GM19025 (cell line): Measurements from ENCODE around the gene CAPN15.
A peak's percentile ranks its signal among the peaks of the same experiment; 100 is the strongest.

Experiments used
- ATAC-seq: cut with Tn5 transposase; IDR thresholded peaks from one replicate; pipeline ENCODE4 v1.9.1; 2021; ENCODE audit warnings: mild to moderate bottlenecking, low read depth, moderate library complexity; ENCODE audit not compliant: unreplicated experiment

CAPN15 gene

DNA sequence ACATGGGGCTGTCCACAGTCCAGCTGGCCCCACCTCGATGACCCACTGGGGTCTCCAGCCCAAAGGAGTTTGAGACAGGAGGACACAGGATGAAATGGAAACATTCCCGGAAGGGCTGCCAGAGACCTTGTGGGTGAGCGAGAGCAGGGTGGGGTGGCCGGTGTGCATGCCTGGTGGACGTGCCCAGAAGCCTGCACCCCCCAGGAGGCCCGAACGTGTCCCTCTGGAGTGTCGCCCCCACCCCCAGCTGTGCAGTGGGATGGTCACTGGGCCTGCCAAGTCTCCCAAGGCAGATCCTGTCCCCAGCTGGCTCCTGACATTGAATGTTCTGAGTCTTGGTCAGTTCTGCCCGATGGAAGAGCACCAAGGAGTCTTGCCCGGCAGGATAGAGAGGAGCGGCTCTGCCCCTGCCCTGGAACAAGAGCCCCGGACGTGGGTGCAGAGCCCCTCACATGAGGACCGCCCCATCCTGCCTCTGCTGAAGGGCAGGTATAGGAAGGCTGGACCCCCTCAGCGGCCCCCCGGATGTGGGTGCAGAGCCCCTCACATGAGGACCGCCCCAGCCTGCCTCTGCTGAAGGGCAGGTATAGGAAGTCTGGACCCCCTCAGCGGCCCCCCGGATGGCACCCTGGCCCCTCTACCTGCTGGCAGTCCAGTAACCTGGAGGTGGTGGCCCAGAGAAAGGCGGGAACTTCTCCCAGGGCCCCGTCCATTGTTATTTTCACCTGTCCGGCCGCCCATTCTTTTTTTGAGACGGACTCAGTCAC lies 3.1 kb upstream of the CAPN15 start:
- no peak for ATAC-seq

DNA sequence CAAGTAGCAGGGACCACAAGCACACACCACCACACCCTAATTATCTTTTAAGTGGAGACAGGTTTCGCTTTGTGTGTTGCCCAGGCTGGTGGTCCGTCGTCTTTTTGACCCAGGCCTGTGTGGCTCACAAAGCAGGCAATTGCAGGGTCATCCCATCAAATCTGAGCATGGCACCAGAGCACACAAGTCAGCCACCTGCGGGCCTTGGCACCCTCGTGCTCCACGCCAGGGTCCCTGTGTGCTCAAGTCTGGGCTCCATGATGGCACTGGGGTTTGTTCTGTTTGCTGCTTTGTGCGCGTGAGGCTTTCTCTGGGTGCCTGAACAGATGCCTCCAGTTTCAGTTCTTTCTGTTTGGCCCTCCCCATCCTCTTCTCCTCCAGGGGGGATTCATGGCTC lies 2.4 kb upstream of the CAPN15 start:
- no peak for ATAC-seq

DNA sequence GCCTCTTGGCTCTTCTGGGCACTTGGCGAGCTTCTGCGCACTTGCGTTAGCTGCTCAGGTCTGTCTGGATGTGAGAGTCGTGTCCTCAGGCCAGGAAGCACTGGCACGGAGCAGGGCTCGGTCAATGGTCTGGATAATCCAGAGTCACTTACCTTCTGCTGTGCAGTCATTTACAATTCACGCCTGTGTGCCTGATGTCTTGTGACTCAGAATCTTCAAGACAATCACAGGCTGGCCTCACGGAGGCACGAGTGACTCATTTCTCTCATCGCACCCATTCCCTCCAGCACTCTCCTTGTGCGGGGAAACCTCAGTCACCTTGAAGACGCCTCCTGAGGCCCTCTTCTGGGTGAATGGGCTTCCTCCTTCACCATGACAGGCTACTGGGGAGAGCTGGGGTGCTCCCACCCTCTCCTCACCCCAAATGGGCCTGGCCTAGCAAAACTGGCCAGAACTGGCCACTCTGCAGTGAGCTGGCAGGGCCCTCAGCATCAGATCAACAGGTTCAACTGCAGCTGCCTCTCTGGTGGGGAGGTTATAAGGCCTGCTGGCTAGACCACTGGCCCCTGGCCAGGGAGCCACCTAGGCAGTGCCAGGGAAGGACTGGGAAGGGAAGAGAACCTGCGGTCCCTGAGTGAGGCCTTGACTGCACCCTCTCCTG lies 1.9 kb upstream of the CAPN15 start:
- ATAC-seq, result no peak

DNA sequence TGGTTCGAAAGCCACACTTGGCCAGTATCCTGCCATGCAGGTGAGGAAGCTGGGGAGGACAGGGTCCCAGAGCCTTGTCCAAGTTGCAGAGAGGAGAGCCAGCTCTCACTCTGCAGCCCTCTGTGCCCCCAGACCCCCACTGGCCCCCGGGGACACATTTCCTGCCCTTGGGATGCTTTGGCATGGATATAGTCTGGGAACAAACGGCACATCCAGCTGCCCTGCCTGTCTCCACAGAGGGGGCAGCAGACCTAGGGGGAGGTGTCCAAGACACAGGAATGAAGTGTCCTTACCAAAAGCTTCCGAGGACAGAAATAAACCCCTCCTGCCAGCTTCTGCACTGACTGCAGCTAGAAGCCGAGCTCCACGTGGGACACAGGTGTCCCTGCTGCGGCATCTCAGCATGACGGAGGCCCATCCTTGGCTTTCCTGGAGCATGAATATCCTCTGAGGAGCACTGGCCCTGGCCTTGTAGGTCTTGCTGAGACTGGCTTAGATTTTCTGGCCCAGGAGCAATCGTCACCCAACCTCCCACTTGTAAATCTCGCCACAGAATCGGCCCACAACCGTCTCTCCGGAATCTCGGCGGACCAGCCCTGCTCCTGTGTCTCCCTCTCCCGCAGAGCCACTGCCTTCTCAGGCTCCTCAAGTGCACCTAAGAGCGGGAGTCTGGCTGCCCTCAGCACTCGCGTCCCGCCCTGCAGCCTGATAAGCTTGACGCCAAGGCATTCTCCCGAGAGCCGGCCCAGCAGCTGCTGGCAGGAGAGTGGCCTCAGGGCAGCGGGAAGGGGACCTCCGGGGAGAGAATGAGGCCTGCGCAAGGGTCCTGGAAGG lies 1.1 kb upstream of the CAPN15 start:
- no peak for ATAC-seq

DNA sequence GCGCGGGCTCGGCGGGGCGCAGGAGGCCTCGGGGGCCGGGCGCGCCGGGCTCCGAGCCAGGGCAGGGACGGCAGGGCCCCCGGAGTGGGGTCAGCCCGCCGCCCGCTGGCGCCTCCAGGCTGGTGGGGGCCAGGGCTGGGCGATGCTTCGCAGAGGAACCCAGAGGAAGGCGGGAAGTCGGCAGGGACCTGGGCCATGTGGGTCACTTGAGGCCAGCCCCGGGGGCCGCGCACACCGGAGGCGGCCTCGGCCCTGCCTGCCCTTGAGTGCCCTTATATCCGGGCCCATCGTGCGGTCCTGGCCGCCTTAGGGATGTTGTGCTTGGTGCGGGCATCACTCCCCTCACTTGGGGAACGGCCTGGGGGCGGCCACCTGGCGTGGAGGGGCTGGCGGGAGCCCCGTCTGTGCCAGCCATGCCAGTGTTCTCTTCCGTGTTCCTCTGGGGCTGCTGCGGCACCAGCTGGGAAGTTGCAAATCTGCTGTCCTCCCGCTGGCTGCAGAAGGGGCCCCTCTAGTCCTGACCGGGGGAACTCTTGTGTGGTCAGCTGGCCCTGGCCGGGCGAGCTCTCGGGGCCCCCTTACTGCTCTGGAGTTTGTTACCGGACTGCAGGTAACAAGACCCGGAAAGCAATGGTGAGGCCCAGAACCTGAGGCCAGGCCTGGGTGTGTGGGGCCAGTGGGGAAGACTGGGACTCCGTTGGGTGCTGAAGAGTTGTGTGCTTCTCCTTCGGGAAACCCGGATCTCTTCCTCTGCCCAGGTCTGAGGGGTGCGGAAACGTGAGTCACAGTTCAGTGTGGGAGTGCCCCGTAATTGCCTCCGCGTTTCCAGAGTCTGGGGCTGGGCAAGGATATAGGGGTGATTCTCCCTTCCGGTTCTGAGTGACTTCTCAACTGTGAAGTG lies 849 bp downstream of the CAPN15 start:
- ATAC-seq, result peak; percentile 3

DNA sequence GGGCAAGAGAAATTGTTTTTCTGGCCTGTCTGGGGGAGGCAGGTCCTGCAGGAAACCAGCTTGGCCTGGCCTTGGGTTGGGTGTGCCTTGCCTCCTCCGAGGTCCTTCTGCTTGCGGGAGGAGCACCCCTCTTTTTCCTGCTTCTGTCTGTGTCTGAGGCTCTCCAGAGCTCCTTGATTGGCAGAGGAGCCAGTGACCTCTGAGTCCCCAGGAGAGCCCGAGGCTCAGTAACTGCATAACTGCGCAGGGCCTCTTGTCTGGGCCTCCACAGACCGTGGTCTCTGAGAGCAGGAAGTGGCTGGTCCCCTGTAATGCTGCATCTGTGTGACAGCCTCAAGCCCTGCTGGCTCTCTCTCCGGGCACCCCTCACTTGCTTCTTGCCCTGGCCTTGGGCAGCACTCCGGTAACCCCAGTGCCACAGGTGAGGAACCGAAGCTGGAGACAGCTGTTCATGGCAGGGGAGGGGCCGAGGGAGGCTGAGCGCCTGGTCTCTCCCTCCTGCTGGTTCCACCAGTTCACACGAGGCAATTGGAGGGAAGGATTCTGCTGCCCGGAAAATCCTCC lies 1.6 kb downstream of the CAPN15 start:
- ATAC-seq, result no peak

DNA sequence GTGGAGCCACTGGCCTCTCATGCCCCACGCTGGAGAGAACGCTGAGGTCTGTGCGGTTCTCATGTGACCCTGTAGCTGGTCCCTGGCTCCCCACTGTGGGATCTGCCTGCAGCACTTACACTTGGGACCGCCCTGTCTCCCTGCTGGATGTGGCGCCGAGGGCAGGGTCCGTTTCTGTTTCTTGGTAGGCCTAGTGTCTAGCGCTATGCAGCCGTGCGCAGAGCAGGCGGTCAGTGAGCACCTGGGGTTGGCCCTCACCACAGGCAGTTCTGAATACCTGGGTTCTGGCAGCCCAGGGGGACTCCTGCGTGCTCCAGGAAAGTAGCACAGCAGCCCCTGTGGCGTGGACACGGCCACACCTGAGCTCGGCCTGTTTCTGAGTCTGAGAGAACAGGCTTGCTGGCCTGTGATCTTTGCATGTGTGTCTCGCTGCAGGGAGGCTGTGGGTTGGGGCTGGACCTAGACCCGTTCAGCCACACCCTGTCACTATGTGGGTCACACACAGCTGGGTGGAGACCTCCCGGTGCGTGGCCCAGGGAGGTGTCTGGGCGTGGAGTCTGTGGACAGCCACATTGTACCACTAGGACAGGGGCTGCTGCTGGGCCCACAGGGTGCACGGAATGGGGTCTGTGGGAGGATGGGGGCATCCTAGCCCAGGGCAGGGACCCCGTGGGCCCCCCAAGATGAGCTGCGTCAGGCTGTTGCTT lies 2.8 kb downstream of the CAPN15 start:
- ATAC-seq, result no peak

DNA sequence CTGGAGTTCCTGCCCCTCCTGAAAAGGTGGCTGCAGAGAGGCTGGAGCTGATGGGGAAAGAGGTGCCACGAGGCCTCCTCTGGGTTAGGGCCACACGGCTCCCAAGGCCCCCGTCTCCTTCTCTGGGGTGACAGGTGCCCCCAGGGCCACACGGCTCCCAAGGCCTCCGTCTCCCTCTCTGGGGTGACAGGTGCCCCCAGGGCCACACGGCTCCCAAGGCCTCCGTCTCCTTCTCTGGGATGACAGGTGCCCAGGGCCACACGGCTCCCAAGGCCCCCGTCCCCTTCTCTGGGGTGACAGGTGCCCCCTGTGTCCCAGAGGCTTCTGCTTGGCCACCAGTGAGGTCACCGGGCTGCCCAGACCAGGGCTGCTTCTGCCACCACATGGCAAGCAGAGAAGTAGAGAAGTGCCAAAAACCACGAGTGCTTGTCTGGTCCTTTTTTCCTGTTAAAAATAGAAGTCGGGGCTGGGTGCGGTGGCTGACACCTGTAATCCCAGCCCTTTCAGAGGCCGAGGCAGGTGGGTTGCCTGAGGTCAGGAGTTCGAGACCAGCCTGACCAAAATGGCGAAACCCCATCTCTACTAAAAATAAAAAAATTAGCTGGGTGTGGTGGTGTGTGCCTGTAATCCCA lies 4.1 kb downstream of the CAPN15 start:
- ATAC-seq, result no peak

DNA sequence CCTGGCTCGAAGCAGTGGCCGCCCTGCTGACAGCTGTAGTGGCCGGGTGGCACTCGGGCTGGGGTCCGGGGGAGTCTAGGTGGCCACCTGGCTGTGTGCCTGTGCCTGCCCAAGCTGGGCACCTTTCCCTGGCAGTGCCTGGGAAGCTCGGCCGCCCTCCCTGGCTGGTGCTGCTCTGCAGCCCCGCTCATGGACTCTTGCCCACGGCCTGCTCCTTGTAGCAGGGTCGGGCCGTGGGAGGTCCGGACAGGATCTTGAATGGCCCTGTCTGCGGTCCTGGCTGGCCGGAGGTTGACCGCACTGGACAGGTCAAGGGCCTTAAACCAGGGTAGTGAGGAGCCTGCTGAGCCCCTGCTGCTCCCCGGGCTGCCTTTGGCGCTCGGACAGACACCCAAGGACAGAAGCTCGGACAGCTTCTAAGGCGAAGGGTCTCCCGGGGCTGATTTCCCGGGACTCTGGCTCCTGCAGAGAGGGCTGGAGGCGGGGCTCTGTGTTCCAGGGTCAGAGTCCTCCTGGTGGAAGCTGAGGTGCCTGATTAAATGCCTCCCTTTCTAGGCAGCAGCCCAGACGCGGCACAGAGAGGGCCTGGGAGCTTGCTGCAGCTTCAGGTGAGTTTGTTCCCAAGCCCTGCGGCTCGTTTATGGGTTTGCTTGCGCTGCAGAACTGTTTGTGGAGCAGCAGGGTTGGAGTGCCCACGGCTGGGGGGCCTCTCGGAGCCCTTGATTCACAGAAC lies 6.0 kb downstream of the CAPN15 start:
- ATAC-seq, result no peak

DNA sequence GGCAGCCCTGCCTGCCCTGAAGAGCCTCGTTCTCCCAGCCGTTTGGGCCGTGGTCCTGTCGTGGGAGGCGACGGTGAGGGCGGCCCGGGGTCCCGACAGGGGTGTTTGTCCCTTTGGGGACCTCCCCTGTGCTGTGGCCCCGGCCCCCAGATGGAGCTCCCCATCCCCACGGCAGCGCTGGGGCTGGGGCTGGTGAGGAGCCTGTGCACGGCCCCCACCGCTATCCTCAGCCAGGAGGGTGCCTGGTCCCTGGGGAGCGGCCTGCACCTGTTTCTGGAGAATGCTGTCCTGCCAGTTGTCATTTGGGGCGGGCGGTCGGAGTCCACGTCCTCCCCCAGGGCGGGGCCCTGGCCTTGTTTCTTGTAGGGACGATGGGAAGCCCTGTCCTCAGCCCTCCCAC lies 6.6 kb downstream of the CAPN15 start:
- no peak for ATAC-seq

DNA sequence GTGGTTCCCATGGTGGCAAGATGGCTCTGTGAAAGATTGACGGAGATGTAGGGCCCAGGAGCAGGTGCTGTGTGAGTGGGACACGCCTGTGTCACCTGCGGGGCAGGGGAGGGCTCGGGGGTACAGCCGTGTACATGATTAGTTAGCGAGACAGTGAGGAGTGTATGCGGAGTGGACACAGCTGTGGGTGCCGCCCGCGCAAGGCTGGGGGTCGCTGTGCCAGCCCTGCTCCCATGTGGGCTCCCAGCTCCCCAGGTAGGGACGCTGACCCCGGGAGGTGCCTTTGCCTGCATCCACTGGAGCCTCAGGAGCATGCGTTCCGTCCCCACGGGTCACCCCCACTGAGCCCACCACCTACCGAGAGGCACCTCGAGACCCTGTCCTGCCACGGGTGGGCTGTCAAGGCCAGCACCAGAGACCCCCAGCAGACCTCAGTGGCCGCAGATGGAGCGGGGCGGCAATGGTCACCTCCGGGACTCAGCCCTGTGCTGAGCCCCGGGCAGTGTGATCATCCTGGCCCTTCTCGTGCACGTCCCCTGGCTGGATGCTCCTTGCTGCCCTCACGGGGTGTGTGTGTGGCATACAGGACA lies 7.4 kb downstream of the CAPN15 start:
- ATAC-seq, result no peak

DNA sequence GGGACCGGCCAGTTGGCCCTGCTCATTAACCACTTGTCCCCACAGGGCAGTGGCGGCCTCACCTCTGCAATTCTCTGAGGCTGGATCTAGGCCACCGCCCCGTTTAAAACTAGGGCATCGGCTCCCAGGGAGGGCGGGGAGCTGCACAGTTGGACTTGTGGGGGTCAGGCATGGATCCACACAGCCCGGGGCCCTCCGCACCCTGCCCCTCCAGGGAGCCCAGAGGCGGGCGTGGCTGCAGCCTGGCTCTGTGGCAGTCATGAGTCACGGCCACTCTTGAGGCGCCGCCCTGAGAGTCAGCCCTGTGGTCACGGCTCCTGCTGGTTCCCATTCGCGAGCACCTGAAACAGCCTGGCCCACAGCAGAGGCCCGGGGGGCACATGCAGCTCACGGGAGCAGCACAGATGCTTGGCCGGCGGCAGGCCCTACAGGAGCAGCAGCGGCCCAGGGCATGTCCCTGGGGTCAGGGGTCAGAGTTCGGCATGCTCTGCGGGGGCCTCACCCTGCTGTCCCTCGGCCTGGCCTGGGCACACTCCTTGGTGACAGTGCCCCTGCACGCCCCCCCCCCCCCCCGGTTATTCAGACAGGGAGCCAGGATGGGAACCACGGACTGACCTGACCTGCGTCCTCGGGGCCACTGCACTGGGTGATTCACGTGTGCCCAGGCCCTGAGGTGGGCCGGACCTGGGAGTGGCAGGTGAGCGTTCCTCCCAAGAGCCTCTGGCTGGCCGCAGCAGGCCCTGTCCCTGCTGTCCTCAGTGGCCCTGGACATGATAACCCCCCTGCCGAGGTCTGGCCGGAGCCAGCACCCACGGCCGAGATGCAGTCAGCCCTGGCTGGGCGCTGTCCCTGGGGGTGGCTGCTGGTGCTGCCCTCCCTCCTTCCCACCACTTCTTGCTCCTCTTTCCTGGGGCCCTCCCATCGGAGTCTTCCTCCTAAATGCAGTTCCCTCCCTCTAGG lies 8.2 kb downstream of the CAPN15 start:
- ATAC-seq, result no peak

DNA sequence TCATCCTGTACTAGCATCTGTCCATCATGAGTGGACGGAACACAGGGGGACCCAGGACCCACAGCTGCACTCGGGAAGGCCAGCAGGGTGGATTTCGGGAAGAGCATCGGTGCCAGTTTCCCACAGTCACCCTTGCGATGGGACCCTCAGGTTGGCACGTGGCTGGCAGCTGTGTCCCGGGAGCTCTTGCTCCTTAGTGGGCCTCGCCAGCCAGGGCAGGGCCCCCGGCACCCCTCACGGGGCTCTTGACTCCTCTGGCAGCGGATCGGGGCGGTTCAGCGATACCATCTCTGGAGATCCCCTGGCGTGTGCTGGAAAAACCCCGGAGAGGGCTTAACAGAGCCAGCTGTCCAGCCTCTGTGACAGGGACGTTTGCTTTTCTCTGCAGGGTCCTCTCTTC lies 9.2 kb downstream of the CAPN15 start:
- no peak for ATAC-seq

DNA sequence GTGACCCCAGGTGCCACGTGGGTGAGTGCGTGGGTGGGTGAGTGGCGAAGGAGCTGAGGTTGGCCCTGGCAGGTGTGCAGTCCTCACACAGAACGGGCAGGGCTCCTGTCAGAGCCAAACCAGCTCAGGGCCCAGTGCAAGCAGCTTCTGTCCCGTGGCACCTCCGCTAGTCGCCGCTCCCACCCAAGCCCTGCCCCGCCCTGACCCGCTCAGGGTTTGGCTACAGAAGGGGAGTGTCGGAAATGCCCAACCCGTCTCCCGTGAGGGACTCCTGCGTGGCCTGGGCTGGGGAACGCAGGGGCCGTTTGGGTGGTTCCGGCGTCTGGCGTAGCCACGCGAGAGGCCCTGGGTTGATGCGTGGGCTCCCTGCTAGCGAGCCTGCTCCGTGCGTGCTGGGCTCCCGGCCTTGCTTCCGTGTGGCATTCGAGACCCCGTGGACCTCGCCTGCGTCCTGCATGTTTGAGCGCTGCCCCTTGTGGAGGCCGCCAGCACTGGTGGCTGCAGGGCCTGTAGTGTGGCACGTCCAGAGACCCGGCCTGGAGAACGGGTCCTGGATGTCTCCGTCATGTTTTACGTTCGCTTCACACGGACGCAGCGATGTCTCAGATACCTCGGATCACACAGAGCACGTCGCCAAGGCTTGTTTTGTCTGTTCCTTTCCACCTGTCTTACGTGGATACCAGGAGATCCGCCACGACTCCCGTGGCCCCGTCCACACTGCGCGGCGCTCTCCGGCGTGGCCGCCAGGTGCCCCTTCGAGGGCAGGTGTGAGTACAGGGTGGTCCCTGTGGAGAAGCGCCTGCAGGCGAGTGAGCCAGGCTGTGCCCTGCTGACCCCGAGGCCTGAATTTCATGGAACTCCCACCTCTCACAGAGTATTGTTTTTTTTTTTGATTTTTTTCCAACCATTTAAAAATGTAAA lies 10.2 kb downstream of the CAPN15 start:
- no peak for ATAC-seq

DNA sequence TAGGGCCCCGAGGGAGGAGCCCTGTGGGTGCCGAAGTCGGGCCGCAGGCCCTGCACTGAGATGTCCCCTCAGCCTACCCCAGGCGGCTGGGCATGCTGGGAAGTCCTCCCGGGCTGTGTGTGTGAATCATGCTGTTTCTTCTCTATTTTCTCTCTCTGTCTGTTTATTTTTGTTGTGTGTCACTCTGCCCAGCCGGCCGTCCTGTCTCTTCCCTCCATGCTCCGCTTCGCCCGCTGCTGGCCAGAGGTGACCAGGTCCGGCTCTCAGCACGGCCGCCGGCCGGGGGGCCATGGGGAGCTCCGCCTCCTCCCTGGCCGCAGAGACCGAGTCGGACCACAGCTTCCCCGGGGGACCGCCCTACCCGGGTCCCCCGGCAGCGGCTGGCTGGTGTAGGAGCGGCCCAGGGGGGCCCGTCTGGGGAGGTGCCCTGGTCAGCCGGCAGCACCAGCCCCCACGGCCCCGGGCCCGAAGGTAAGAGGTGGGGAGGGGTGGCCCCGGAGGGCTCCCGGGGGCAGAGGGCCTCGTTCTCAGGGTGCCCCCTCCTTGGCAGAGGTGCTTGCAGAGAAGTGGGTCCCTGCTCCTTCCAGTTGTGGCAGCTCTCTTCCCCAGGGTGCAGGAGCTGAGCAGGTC lies 12.5 kb downstream of the CAPN15 start:
- ATAC-seq, result no peak
